Activated CD8-positive, alpha-beta memory T cell treated with anti-CD3 and anti-CD28 coated beads for 1 hour (primary cell): ENCODE results near the gene LMO1.

Experiments used
- DNase-seq, 2 donors: peaks; one replicate each; pipeline ENCODE4 v3.0.0-alpha.2; 2020; ENCODE audit warnings: low read depth in 1 of 2; ENCODE audit errors: extremely low read depth in 1 of 2

The LMO1 gene

DNA sequence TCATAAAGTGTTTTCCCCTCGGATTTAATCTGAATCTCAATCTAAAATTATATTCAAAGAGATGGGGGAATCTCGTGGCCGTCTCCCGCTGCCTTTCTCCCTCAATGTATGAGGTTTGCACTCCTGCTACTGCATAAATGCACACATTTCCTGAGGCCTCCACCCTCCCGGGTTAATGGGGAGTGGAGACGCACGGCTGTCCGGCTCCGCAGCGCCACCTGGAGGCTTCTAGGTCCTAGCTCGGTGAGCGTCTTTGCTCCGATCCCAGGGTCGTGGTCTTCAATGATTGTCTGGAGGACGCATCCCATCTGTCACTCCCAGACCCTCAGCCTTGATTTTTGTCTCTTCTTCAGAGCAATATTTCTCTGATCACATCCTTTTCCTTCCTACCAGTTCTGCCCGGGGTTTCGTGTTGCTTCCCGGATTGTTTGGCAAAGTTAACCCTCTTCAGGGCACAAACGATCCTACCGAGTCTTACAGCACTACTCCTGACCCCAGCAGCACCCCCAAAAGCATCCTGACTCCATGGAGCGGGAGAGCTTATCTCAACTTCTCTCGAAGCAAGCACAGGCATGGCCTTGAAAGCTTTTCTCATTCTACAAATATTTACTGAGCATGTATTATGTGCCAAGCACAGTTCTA, at the start of gene LMO1:
Gene LMO1 (minus strand): TSS at position 110 of the 642 bp plus-strand sequence. CDS start 516 bp downstream, outside the sequence.
- DNase-seq = peak; percentile 10 to 61

DNA sequence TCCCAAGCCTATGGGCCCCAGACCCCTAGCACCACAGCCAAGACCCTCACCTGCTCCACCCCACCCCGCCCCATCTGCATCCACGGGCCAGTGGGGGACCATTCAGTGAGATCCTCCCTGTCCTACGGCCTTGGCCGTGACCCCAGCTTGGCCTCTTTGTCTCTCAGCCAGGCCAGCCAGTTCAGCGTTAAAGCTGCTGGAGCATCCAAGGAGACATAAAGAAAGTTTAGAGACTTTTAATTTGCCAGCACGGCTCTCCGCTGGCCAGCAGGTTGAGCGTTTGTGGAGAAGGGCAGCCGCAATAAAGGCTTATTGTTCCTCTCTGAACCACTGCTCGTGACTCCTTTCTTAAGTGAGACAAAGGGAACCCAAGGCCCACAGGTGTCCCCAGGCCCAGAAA, 49.3 kb upstream of the LMO1 start:
- DNase-seq = no peak

DNA sequence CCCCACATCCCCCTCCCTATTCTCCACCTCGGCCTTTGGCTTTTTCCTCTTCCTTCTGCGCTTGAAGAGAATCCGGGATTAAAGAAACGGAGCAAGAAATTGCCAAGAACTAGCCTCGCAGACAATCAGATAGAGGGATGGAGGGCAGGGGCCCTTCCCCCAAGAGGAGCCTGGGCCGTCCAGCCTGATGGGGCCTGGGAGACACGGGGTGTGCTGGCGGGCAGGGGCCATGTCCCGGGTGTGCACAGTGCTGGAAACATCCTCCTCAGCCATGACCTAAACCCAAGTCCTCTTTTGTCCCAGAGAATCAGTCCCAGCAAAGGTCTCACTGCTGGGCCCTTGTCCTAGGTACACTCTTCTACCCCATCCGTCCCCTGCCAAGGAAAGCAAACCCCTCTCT, 47.7 kb upstream of the LMO1 start:
- no peak for DNase-seq

DNA sequence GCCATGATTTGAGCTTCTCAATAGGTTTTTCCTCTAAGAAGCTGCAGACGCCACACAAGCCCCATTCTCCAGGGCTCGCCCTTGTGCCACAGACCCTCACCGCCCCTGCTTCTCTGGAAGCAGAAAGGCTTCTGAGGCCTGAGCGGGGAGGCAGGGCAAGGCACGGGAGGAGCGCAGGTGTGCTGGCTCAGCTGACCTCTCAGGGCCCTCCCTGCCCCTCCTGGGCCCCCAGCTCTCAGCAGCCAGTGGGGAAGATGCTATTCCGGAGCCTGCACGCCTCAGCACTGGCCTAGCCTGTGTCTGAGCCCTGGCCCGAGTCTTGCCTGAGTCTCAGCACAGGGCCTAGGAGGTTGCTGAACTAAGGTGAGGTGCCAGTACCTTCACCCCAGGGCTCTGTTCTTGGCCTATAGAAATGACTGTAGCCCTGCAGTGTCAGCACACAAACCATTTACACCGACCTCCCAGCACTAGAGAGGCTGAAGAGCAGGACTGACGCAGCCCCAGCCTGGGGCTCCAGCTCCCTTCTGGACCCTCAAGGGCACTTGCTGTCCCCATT, 47.1 kb upstream of the LMO1 start:
- no peak for DNase-seq

DNA sequence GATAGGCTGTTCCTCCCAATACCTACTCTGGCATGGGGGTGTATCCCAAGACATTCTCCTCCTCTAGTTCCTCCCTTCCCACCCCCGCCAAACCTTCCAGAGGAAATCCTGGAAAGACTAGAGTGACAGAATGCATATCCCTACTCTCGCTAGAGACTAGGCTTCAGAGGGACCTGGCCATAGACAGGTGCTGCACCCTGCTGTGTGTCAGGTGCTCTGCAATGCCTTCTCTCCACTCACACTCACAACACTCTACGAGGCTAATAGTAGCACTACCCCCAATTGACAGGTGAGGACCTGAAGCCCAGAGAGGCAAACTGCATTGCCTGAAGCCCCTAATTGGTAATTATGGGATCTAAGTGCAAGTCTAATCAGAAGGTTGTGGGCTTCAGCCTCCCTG, 46.2 kb upstream of the LMO1 start:
- DNase-seq = no peak

DNA sequence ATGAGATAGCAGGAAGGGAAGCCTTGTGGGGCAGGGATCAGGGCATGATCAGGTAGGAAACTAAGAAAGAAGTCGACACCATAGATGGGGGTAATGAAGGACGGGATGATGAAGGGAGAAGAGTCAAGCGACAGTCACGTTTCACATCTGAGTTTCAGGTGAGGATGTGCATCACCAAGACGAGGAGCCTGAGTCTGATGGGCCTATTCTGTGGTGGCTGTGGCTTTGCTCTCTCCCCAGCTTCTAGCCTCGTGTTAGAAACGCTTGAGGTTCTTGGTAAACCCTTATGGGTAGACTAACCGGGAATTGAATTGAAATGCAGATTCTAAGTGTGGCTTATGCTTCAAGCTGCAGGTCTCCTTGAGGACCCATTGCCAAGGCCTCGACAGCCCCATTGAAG, 45.6 kb upstream of the LMO1 start:
- no peak for DNase-seq

DNA sequence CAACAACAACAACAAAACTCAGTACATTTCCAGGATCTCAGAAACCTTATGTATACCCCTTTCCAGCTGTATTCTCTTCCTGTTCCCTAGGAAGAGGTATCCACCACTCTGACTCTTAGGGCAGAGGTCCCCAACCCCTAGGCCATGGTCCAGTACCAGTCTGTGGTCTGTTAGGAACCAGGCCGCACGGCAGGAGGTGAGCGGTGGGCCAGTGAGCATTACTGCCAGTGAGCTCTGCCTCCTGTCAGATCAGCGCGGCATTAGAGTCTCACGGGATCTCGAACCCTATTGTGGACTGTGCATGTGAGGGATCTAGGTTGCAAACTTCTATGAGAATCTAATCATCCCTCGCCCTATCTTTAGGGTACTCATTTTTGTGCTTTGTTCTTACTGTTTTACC, 43.9 kb upstream of the LMO1 start:
- no peak for DNase-seq

DNA sequence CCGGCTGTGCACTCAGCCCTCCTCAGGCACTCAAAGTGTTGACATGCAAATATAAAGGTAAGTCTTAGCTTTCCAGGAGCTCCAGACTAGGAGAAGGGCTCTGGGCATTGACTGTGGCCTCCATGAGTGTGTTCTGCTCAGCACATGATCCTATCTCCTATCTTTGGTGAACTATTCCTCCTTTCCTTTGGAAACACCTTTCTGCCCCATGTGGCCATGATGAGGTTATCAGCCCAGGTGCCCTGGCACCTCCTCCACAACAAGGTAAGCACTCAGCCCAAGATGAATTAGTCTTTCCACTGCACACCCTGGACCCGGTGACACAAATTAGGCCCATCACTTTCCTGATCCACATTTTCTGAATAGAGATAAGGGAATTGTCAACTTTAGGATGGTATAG, 37.9 kb upstream of the LMO1 start:
- DNase-seq = no peak

DNA sequence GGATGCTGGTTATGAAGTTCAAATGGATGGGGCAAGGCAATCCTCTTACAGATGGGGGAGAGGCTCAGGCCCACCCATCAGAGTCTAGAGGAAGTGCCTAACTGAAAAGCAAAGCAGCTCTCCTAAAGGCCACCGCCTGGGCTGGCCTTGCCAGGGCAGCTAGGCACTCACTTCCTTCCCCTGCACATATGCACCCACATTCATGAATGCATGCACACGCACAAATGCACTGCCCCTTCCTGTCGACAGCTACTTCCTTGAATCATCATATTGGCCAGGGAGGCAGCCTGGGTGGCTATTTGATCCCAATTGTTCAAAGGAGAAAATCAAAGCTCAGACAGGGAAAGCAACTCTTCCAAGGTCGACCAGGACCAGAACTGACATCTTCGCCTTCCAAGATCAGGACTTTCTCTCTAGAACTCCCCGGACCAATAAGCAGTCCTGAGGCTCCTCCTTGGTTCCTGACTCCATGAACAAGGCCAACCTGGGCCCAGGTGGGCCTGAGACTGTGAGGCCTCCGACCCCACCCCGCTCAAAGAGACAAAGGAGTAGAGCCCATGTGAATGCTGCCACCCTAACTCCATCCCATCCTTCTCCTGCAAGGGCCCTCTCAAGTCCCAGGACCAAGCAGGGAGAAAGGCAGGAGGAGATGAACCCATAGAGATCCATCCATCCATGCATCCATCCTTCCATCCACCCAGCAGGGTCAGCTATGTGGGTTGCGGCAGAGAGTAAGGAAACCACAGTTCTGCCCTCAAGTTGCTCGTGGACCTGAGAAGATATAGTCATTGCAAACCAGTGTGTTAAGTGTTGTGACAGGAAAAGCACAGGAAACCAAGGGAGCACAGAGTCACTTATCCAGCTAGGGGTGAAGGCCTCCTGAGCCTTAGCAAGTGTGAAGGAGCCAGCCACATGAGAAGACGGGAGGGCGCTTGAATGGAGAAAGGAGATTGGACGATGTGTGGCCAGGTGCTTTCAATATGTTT, 35.4 kb upstream of the LMO1 start:
- no peak for DNase-seq

DNA sequence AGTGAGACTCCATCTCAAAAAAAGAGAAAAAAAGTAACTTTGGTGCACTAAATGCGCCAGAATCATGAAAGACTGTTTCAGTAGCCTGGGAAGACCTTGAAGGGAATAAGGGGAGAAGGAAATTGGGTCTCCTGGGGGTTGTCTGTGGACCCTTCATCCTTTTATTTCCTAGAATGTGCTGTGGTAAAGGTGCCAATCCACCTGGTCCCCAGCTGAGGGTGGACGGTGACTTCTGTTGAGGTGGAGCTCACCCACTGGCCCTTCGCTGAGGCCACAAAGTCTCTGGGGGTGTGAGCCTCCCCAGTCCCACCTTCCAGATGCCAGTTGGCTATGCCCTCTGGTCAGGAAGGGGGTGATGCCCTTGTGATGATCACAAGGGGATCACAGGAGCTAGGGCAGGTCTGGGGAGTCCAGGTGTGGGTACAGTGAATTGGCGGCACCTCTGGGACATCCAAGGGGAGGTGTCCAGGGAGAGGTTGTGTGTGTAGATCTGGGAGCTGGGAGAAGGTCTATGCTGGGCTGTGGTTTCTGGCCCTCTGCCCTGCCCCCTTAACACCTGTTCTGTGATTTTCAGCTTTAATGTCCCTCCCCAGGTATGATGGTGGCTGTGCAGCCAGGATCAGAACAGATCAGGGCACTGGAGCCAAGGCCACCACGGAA, 34.2 kb upstream of the LMO1 start:
- no peak for DNase-seq

DNA sequence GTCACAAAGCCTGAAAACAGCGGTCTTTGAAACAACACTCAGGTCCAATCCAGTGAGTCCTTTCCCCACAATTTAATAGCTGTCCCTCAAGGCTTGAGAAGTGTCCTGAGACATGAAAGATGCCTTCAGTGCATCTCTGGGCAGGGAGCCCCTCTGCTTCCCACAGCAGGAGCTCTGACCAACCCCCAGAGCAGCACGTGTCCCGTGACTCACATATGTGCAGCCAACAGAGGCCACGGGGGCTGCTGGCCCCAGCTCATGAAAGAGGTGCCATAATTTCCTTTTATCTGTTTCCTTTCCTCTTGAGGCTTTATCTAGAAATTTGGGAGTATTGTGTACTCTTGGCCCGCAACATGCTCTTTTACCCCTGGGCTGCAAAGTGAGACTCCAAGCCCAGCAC, 33.2 kb upstream of the LMO1 start:
- DNase-seq = no peak

DNA sequence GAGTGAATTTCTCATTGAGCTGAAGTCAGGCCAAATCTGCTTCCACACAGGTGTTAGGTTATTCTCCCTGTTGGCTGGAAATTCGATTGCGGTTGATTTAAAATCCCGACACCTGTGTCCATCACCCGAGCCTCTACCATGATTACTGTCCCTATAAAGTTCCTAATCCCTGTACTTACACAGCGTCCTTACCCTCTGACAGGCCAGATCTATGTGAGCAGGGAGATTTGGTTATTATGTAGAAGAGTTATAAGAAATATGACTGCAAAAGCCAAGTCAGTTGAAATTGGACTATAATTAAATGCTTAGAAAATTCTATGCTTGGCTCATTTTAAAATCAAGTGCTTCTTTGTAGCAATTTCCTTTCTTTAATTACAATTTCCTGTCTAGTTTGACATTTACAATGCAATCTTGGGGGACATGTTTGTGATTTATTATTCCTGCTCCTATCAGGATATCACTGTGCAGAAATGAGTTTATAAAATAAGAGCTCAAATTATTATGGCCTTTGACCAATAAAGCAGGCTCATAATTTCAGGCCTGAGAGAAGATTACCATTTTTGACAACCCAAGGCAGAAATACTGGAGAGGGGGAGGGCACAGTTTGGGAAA, 32.5 kb upstream of the LMO1 start:
- DNase-seq = no peak

DNA sequence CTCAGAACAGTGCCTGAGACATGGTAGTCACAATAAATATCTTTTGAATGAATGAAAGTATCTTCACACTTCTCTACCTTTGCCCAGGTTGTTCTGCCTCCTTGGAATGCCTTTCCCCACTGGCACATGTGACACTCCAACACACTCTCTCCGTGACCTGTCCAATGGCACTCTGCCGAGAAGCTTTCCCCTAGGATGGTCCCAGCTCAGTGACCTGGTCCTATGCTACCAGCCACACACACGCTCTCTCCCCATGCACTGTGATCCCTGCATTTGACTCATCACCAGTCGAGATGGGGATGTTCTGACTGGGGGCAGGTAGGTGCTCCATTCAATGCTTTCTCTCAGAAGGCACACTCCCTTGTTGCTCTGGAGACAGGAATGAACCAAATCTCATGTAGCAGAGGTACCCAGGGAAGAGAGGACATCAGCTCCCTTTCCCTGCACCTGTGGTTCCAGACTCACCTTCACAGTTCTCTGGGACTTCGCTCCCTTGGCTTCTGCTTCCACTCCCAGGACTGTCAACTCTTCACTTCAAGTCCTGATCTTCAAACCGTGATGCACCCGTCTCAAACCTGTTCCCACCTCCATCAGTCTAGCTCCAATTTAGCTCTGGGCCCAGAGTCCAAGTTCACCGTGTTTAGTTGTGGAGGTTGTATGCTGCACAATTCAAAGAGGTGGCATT, 30.7 kb upstream of the LMO1 start:
- no peak for DNase-seq

DNA sequence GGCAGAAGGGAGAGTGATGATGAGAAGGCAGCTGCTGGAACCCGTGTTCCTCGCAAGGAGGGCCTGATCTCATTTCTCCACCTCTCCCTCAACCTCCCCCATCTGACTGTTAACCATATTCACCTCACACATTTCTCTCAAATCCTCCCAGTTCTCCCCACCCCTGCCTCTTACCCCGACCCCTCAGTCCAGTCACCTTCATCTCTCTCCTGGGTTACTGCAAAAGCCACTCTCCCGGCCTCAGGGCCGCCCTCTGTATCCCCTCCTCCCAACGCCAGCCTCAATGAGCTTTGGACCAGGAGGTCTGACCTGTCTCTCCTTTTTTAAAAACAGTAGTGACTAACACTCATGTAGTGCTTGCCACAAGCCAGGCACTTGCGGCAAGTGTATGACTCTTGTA, 29.5 kb upstream of the LMO1 start:
- no peak for DNase-seq

DNA sequence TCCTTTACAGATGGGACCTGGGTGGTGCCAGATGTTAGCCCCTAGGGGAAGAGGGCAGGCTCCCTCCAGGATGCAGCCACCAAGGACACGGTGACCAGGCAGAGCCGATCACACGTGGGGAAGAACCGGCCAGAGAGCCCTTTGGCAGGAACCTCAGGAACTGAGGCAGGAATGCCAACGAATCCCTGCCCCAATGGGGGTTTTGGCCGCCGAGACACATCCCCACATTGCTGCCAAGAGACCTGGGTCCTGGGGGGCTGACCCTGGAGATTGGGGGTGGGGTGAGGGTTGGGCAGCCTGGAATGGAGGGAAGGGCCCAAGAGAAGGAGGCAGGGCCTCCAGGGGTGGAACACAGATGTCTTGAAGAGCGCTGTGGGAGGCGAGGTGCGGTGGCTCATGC, 28.7 kb upstream of the LMO1 start:
- no peak for DNase-seq

DNA sequence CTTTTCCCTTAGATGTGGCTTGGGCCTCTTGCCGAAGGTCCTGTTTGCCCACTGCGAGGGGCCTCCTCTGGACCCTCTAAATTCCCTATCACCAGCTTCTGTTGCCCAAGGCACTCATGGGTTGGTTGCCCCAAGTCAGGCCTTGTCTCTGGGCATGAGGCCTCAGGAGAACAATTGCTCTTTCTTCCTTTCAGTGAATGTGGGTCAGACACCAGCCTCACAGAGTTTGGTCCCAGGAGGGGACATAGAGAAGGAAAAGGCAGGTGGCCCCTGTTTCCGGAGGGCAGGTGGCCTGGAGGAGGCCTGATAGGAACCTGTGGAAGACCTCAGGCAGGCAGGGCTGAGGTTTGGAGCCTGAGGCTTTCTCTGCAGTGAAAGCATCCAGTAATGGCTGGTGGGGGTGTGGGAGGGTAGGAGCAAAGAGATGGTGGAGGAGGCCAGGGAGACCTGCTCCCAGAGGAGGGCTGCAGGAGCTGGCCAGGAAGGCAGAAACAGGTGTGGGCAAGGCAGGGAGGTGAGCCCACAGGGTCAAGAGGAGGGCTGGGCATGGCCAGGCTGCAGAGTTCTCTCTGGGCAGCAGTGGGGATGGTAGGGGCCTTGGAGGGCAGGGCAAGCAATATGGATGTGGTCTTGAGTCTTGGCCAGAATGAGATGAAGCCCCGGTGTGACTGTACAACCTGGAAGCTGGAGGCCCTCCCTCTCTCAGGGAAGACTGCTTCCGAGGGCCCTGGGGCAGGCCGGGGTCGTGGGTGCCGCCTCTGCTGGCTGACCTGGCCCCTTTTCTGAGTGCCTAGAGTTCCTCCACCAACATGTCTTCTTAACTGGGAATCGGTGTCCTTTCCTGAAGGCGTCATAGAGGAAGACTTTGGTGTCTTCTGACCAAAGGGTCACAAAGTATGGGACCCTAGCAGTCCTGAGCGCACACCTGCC, 28.0 kb upstream of the LMO1 start:
- DNase-seq = no peak

DNA sequence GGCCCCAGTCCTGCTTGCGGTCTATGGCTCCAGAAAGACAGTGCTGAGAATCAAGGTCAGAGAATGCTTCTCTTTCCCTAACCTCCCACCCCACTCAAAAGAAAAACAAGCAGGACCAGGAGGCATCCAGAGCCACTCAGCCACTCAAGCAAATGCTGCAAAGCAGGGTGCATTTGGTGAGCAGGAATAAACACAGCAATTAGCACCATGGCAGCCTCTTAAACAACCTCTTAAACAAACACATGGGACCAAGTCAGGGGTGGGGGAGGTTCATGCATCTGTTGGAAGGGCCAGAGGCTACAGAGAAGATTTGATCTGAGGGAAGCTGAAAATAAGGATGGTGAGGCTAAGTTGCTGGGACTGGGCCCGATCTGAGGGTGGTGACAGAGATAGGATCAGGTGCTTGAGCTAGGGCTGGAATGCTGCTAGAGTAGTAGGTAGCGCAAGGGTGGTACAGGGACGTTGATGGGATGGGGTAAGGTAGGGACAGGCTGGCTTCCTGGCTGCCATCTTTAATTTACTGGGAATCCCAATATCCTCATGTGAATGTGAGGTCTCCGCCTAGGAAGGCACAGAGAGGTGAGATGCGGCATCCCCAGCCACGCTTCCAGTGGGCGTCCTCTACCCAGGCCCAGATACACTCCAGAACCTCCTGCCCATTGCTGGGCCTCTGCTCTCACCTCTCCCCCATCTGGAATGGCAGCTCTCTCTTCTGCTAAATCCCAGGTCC, 26.6 kb upstream of the LMO1 start:
- DNase-seq = no peak

DNA sequence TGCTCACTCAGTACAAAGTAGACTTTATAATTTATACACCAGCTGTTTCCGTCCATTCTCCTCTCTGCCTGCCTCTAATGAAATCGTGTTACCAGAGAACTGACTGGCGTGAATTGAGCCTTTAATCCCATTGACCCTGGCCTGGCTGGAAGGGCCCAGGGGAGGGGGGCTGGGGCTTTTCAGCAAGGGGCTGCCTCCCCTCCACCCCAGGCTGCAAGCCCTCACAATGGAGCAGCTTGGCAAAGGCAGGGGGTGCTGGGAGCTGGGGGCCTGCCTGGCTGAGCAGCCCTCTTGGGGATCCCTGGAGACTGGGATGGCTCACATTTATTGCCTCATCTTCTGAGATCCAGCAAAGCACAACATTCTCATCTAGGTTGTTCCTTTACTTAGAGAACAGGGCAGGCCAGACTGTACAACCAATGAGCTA, 25.8 kb upstream of the LMO1 start:
- DNase-seq = no peak
